H9 (cell line): ENCODE results near the gene CDK14. TPM values are rescaled to one million over a fixed set of nuclear protein-coding genes. Genes with fewer than 3 reads are reported as not detected.

Source experiments
- DNase-seq: peaks from one replicate; pipeline ENCODE4 v3.0.0-alpha.2; 2017
- H2AFZ ChIP-seq: one replicate; pipeline ENCODE4 v1.6.1; 2013; ENCODE audit warnings: mild to moderate bottlenecking, low read length, control low read depth, moderate library complexity
- H2AK5ac ChIP-seq: 2 replicates; pipeline ENCODE4 v1.6.1; 2013; ENCODE audit warnings: low read length, control low read depth, mixed read lengths; ENCODE audit not compliant: insufficient read length
- H2BK120ac ChIP-seq: one replicate; pipeline ENCODE4 v1.6.1; 2013; ENCODE audit warnings: low read depth, mild to moderate bottlenecking, low read length, control low read depth, inconsistent platforms; ENCODE audit not compliant: poor library complexity, severe bottlenecking
- H2BK12ac ChIP-seq: 2 replicates; pipeline ENCODE4 v1.6.1; 2013; ENCODE audit warnings: low read length, control low read depth, mixed read lengths, low read depth; ENCODE audit not compliant: insufficient read length
- H2BK15ac ChIP-seq: 2 replicates; pipeline ENCODE4 v1.6.1; 2013; ENCODE audit warnings: low read depth, low read length, control low read depth
- H2BK20ac ChIP-seq: one replicate; pipeline ENCODE4 v1.6.1; 2013; ENCODE audit warnings: low read depth, mild to moderate bottlenecking, low read length, control low read depth, inconsistent platforms; ENCODE audit not compliant: poor library complexity, severe bottlenecking
- H2BK5ac ChIP-seq: 2 replicates; pipeline ENCODE4 v1.6.1; 2013; ENCODE audit warnings: low read length, control low read depth, mixed read lengths; ENCODE audit not compliant: insufficient read length
- H3K14ac ChIP-seq: 2 replicates; pipeline ENCODE4 v1.6.1; 2013; ENCODE audit warnings: low read length, control low read depth; ENCODE audit not compliant: insufficient read depth
- H3K18ac ChIP-seq: 2 replicates; pipeline ENCODE4 v1.6.1; 2013; ENCODE audit warnings: low read depth, mild to moderate bottlenecking, mixed read lengths, low read length, control low read depth; ENCODE audit not compliant: insufficient read length
- H3K23ac ChIP-seq: 2 replicates; pipeline ENCODE4 v1.6.1; 2013; ENCODE audit warnings: low read length, control low read depth, mixed read lengths, low read depth; ENCODE audit not compliant: insufficient read length
- H3K23me2 ChIP-seq: 2 replicates; pipeline ENCODE4 v1.6.1; 2013; ENCODE audit warnings: low read depth, mild to moderate bottlenecking, mixed read lengths, low read length, control low read depth; ENCODE audit not compliant: insufficient read length, poor library complexity, severe bottlenecking
- H3K27ac ChIP-seq: 2 replicates; pipeline ENCODE4 v1.5.1; 2013; ENCODE audit warnings: low read length, control low read depth, mixed read lengths, low read depth; ENCODE audit not compliant: insufficient read length
- H3K27me3 ChIP-seq: 2 replicates; pipeline ENCODE4 v1.6.1; 2013; ENCODE audit warnings: low read length, control low read depth, inconsistent platforms; ENCODE audit not compliant: insufficient read depth
- H3K4ac ChIP-seq: 2 replicates; pipeline ENCODE4 v1.6.1; 2013; ENCODE audit warnings: low read depth, mild to moderate bottlenecking, control low read depth, inconsistent platforms, low read length, moderate library complexity
- H3K4me1 ChIP-seq: 2 replicates; pipeline ENCODE4 v1.6.1; 2013; ENCODE audit warnings: low read length, control low read depth, inconsistent platforms; ENCODE audit not compliant: insufficient read depth
- H3K4me2 ChIP-seq: 2 replicates; pipeline ENCODE4 v1.6.1; 2013; ENCODE audit warnings: low read length, control low read depth, mixed read lengths; ENCODE audit not compliant: insufficient read length, insufficient read depth
- H3K56ac ChIP-seq: 2 replicates; pipeline ENCODE4 v1.6.1; 2013; ENCODE audit warnings: low read depth, mild to moderate bottlenecking, mixed read lengths, low read length, control low read depth; ENCODE audit not compliant: insufficient read length
- H3K79me1 ChIP-seq: 2 replicates; pipeline ENCODE4 v1.6.1; 2013; ENCODE audit warnings: low read depth, mild to moderate bottlenecking, moderate library complexity, low read length, control low read depth, inconsistent platforms; ENCODE audit not compliant: insufficient read depth, poor library complexity, severe bottlenecking
- H3K79me2 ChIP-seq: 2 replicates; pipeline ENCODE4 v1.6.1; 2013; ENCODE audit warnings: low read length, control low read depth, inconsistent platforms; ENCODE audit not compliant: insufficient read depth
- H3K9ac ChIP-seq: 2 replicates; pipeline ENCODE4 v1.6.1; 2013; ENCODE audit warnings: low read length, control low read depth, mixed read lengths; ENCODE audit not compliant: insufficient read length; ENCODE audit errors: extremely low read depth
- H3K9me3 ChIP-seq: one replicate; pipeline ENCODE4 v1.6.1; 2013; ENCODE audit warnings: low read depth, low read length, inconsistent platforms; ENCODE audit not compliant: control insufficient read depth
- H3T11ph ChIP-seq: one replicate; pipeline ENCODE4 v1.6.1; 2013; ENCODE audit warnings: mild to moderate bottlenecking, low read length, control low read depth, inconsistent platforms
- H4K20me1 ChIP-seq: one replicate; pipeline ENCODE4 v1.6.1; 2013; ENCODE audit not compliant: control insufficient read depth, insufficient read length, insufficient read depth
- H4K5ac ChIP-seq: 2 replicates; pipeline ENCODE4 v1.6.1; 2013; ENCODE audit warnings: low read depth, mild to moderate bottlenecking, mixed read lengths, low read length, control low read depth; ENCODE audit not compliant: insufficient read length
- H4K8ac ChIP-seq: replicated peaks from 2 replicates; pipeline ENCODE4 v1.6.1; 2013; ENCODE audit warnings: low read length, control low read depth, mixed read lengths, low read depth; ENCODE audit not compliant: insufficient read length
- H4K91ac ChIP-seq: 2 replicates; pipeline ENCODE4 v1.6.1; 2013; ENCODE audit warnings: low read depth, mild to moderate bottlenecking, moderate library complexity, mixed read lengths, low read length, control low read depth; ENCODE audit not compliant: insufficient read length
- H3K27ac Mint-ChIP-seq, 3 experiments: 2 replicates in 2 of 3; 3 replicates in 1 of 3; pipeline ENCODE4 v1.8.0; 2020 to 2021; ENCODE audit warnings: mixed read lengths in 3 of 3, mild to moderate bottlenecking in 1 of 3, moderate library complexity in 1 of 3
- H3K27me3 Mint-ChIP-seq: 2 replicates; pipeline ENCODE4 v1.8.0; 2021; ENCODE audit warnings: low read depth, mild to moderate bottlenecking, moderate library complexity, mixed read lengths
- H3K36me3 Mint-ChIP-seq, 3 experiments: 2 replicates in 2 of 3; 3 replicates in 1 of 3; pipeline ENCODE4 v1.8.0; 2020 to 2021; ENCODE audit warnings: low read depth in 3 of 3, mixed read lengths in 3 of 3; ENCODE audit not compliant: insufficient read depth in 1 of 3
- H3K4me1 Mint-ChIP-seq, 2 experiments: 2 replicates each; pipeline ENCODE4 v1.8.0; 2020; ENCODE audit warnings: mixed read lengths in 2 of 2
- H3K4me3 Mint-ChIP-seq, 2 experiments: 2 replicates in 1 of 2; 3 replicates in 1 of 2; pipeline ENCODE4 v1.8.0; 2020 to 2021; ENCODE audit warnings: mild to moderate bottlenecking in 2 of 2, mixed read lengths in 2 of 2, moderate library complexity in 1 of 2
- H3K9me3 Mint-ChIP-seq, 2 experiments: 2 replicates in 1 of 2; 3 replicates in 1 of 2; pipeline ENCODE4 v1.8.0; 2020; ENCODE audit warnings: mild to moderate bottlenecking in 2 of 2, mixed read lengths in 2 of 2, moderate library complexity in 1 of 2
- WGBS: extraction: QIAGEN DNeasy Blood & Tissue Kit; methylation state at CpG from one replicate; pipeline ENCODE4 v1.1.7; 2013; ENCODE audit warnings: missing lambda C conversion rate, low lambda C conversion rate, mixed read lengths; ENCODE audit not compliant: insufficient read length; ENCODE audit errors: extremely low coverage; 5-methylcytosine and 5-hydroxymethylcytosine counted together
- total RNA-seq: library from RNA; stranded (reverse); gene quantifications from 2 replicates; pipeline ENCODE4 v1.2.1, GENCODE V29; 2021
- TF ChIP-seq, protein P1 (sequence below): fragments of 200-600 bp; sonication (generic); conservative IDR thresholded peaks from 3 replicates; pipeline ENCODE4 v1.8.0; 2021; ENCODE audit warnings: antibody characterized with exemption, mild to moderate bottlenecking

The CDK14 gene
- total RNA-seq, 1 experiment from 2014 or later: 23.9 TPM

DNA sequence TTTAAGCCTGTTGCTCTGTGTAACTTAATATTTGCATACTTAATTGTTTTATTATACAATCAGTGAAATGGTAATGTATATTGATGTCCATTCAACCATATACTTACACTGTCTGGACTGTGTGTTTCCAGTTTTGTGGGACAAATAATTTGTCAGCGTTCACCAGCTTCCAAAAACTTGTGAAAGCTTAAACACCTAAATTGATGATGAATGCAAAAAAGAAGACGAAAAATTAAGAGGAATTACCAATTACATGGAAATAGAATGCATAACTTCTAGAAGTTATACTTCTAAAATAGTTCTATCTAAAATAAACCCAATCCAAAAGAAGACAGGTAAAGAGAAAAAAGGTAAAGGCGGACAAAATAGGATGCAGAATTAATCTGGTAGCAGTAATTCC is 513.1 kb downstream of the CDK14 start:
- Histone ChIP-seq H2AFZ (no peak overlapping the region), H4K20me1 (no peaks in the 10 kb centered on the region), H3K79me1 (no peaks in the 10 kb centered on the region), H3K4me1 (no peaks in the 10 kb centered on the region), H3K9me3 (no peaks in the 10 kb centered on the region), H2BK15ac (no peak overlapping the region), H3K27ac (no peak overlapping the region), H3K79me2 (no peaks in the 10 kb centered on the region), H3K27me3 (no peaks in the 10 kb centered on the region), H3K4ac (no peak overlapping the region), H4K5ac (no peak overlapping the region), H3K9ac (no peak overlapping the region), H3K23ac (no peak overlapping the region), H2AK5ac (no peak overlapping the region), H3K4me2 (no peak overlapping the region), H2BK5ac (no peak overlapping the region), H2BK12ac (no peak overlapping the region), H3T11ph (no peak overlapping the region), H3K18ac (no peak overlapping the region), H2BK120ac (no peak overlapping the region), H2BK20ac (no peak overlapping the region), H4K8ac (no peak overlapping the region), H3K23me2 (no peaks in the 10 kb centered on the region), H3K14ac (no peak overlapping the region), H3K56ac (no peak overlapping the region), H4K91ac (no peak overlapping the region)
- DNase-seq: no peak
- no CpG with 5 or more reads among the region's 3 CpGs for WGBS
- H3K9me3 Mint-ChIP-seq: no peaks in the 10 kb centered on the region
- H3K27me3 Mint-ChIP-seq: no peaks in the 10 kb centered on the region
- H3K4me1 Mint-ChIP-seq: no peaks in the 10 kb centered on the region
- TF ChIP-seq, protein P1, sequence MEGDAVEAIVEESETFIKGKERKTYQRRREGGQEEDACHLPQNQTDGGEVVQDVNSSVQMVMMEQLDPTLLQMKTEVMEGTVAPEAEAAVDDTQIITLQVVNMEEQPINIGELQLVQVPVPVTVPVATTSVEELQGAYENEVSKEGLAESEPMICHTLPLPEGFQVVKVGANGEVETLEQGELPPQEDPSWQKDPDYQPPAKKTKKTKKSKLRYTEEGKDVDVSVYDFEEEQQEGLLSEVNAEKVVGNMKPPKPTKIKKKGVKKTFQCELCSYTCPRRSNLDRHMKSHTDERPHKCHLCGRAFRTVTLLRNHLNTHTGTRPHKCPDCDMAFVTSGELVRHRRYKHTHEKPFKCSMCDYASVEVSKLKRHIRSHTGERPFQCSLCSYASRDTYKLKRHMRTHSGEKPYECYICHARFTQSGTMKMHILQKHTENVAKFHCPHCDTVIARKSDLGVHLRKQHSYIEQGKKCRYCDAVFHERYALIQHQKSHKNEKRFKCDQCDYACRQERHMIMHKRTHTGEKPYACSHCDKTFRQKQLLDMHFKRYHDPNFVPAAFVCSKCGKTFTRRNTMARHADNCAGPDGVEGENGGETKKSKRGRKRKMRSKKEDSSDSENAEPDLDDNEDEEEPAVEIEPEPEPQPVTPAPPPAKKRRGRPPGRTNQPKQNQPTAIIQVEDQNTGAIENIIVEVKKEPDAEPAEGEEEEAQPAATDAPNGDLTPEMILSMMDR: no peak
- no peak overlapping the region for H3K27ac Mint-ChIP-seq
- H3K36me3 Mint-ChIP-seq: no peaks in the 10 kb centered on the region; a peak in 1 of 7 replicates
- no peak overlapping the region for H3K4me3 Mint-ChIP-seq
